H1 (cell line): ENCODE data around the gene FAU. TPM values are rescaled to one million over a fixed set of nuclear protein-coding genes. Genes with fewer than 3 reads are reported as not detected.

Experiments
- CTCF ChIA-PET: fragments of 300-600 bp; sonication (Branson Sonifier 250); formaldehyde crosslinking; loops from one replicate; lab custom pipeline; 2021; ENCODE audit not compliant: partially characterized antibody; lab: Charles Lee
- POLR2A ChIA-PET: fragments of 300-600 bp; sonication (Branson Sonifier 250); formaldehyde crosslinking; loops from one replicate; lab custom pipeline; 2021; ENCODE audit warnings: inconsistent platforms; ENCODE audit not compliant: partially characterized antibody; lab: Charles Lee
- DNase-seq, 2 experiments: peaks; one replicate each; pipeline versions ENCODE4 v3.0.0 to v3.0.0-alpha.2; 2010 to 2022; ENCODE audit warnings: low spot score in 2 of 2, low read depth in 1 of 2, mixed read lengths in 1 of 2
- FAIRE-seq: peaks from 2 replicates; lab custom pipeline; 2011; peaks lifted over from hg19 to GRCh38; lab: Jason Lieb, UNC
- H2AFZ ChIP-seq: 2 replicates; pipeline ENCODE4 v1.8.1; 2012; ENCODE audit warnings: low read length, inconsistent platforms
- H2AK5ac ChIP-seq: 2 replicates; pipeline ENCODE4 v1.6.1; 2013; ENCODE audit warnings: low read depth, low read length
- H2BK120ac ChIP-seq: replicated peaks from 2 replicates; pipeline ENCODE3; 2013; ENCODE audit warnings: low read depth, low read length, inconsistent platforms
- H2BK12ac ChIP-seq: 2 replicates; pipeline ENCODE4 v1.6.1; 2013; ENCODE audit warnings: low read depth, low read length
- H2BK15ac ChIP-seq: 2 replicates; pipeline ENCODE4 v1.6.1; 2013; ENCODE audit warnings: low read length
- H2BK20ac ChIP-seq: 2 replicates; pipeline ENCODE4 v1.6.1; 2013; ENCODE audit warnings: low read length
- H2BK5ac ChIP-seq: 2 replicates; pipeline ENCODE4 v1.6.1; 2013; ENCODE audit warnings: low read depth, low read length
- H3K14ac ChIP-seq: 2 replicates; pipeline ENCODE4 v1.6.1; 2013; ENCODE audit warnings: inconsistent platforms; ENCODE audit not compliant: insufficient read length
- H3K18ac ChIP-seq: 2 replicates; pipeline ENCODE4 v1.6.1; 2013; ENCODE audit warnings: low read length; ENCODE audit errors: extremely low read depth
- H3K23ac ChIP-seq: 2 replicates; pipeline ENCODE4 v1.6.1; 2013; ENCODE audit warnings: inconsistent platforms; ENCODE audit not compliant: insufficient read length
- H3K23me2 ChIP-seq: 2 replicates; pipeline ENCODE4 v1.6.1; 2013; ENCODE audit warnings: low read depth, low read length
- H3K27ac ChIP-seq: 2 replicates; pipeline ENCODE4 v1.6.1; 2011; ENCODE audit warnings: low read depth, low read length, inconsistent platforms
- H3K27me3 ChIP-seq, 4 experiments: replicated peaks in 1 of 4; 1 replicate in 1 of 4; 2 replicates in 3 of 4; pipeline versions ENCODE4 v1.6.1 to v1.8.1; 2011 to 2013; ENCODE audit warnings: low read length in 3 of 4, mild to moderate bottlenecking in 3 of 4, inconsistent platforms in 2 of 4, mixed read lengths in 2 of 4, moderate library complexity in 1 of 4; ENCODE audit not compliant: control insufficient read depth in 3 of 4, insufficient read depth in 3 of 4; ENCODE audit errors: extremely low read depth in 1 of 4
- H3K36me3 ChIP-seq, 4 experiments: 2 replicates each; pipeline versions ENCODE4 v1.6.1 to v1.8.1; 2011 to 2013; ENCODE audit warnings: mild to moderate bottlenecking in 4 of 4, low read length in 3 of 4, moderate library complexity in 2 of 4, control low read depth in 1 of 4, inconsistent platforms in 1 of 4; ENCODE audit not compliant: insufficient read depth in 4 of 4, control insufficient read depth in 2 of 4
- H3K4ac ChIP-seq: replicated peaks from 2 replicates; pipeline ENCODE3; 2013; ENCODE audit warnings: low read length, low read depth, mixed read lengths, inconsistent platforms; ENCODE audit not compliant: insufficient read length
- H3K4me1 ChIP-seq, 4 experiments: replicated peaks in 1 of 4; 1 replicate in 1 of 4; 2 replicates in 3 of 4; pipeline versions ENCODE4 v1.6.1 to v1.8.1; 2011 to 2013; ENCODE audit warnings: low read length in 3 of 4, inconsistent platforms in 2 of 4, mixed read lengths in 1 of 4; ENCODE audit not compliant: insufficient read depth in 4 of 4, control insufficient read depth in 3 of 4
- H3K4me2 ChIP-seq, 2 experiments: 2 replicates each; pipeline versions ENCODE4 v1.6.1 to v1.8.1; 2011 to 2013; ENCODE audit warnings: low read depth in 2 of 2, low read length in 2 of 2, control low read depth in 1 of 2, inconsistent platforms in 1 of 2, mild to moderate bottlenecking in 1 of 2; ENCODE audit not compliant: insufficient read depth in 1 of 2
- H3K4me3 ChIP-seq, 4 experiments: fragments of 200-600, 300-600 bp in 1 of 4; sonication (generic), shearing (Covaris generic), sonication (Bioruptor Twin) in 1 of 4; 2 replicates each; pipeline versions ENCODE4 v1.5.1 to v1.8.1; 2011 to 2016; ENCODE audit warnings: low read length in 4 of 4, low read depth in 3 of 4, control low read depth in 2 of 4, inconsistent platforms in 2 of 4, mild to moderate bottlenecking in 2 of 4, mixed read lengths in 1 of 4, moderate library complexity in 1 of 4; ENCODE audit not compliant: insufficient read depth in 2 of 4; ENCODE audit errors: extremely low read depth in 1 of 4
- H3K56ac ChIP-seq: replicated peaks from 2 replicates; pipeline ENCODE3; 2013; ENCODE audit warnings: low read depth, mild to moderate bottlenecking, mixed read lengths, low read length, inconsistent platforms; ENCODE audit not compliant: insufficient read length
- H3K79me1 ChIP-seq: 2 replicates; pipeline ENCODE4 v1.6.1; 2013; ENCODE audit warnings: low read depth, low read length, control low read depth
- H3K79me2 ChIP-seq, 2 experiments: 2 replicates each; pipeline versions ENCODE4 v1.6.1 to v1.8.1; 2012 to 2013; ENCODE audit warnings: low read length in 2 of 2, mild to moderate bottlenecking in 2 of 2, inconsistent platforms in 1 of 2; ENCODE audit not compliant: insufficient read depth in 2 of 2, control insufficient read depth in 1 of 2
- H3K9ac ChIP-seq, 4 experiments: replicated peaks in 1 of 4; 1 replicate in 1 of 4; 2 replicates in 3 of 4; pipeline versions ENCODE4 v1.6.1 to v1.8.1; 2011 to 2013; ENCODE audit warnings: low read depth in 3 of 4, low read length in 3 of 4, control low read depth in 2 of 4, mild to moderate bottlenecking in 2 of 4, moderate library complexity in 2 of 4, inconsistent platforms in 1 of 4; ENCODE audit errors: extremely low read depth in 1 of 4
- H3K9me3 ChIP-seq, 2 experiments: 2 replicates each; pipeline versions ENCODE4 v1.6.1 to v1.8.1; 2012 to 2013; ENCODE audit warnings: mild to moderate bottlenecking in 2 of 2, moderate library complexity in 2 of 2, control low read depth in 1 of 2, inconsistent platforms in 1 of 2, low read depth in 1 of 2, low read length in 1 of 2, mixed read lengths in 1 of 2; ENCODE audit not compliant: insufficient read depth in 2 of 2
- H4K20me1 ChIP-seq, 2 experiments: replicated peaks in 1 of 2; 2 replicates each; pipeline versions ENCODE3 to v1.8.1; 2011 to 2013; ENCODE audit warnings: inconsistent platforms in 2 of 2, low read length in 2 of 2, mild to moderate bottlenecking in 1 of 2; ENCODE audit not compliant: insufficient read depth in 2 of 2, control insufficient read depth in 1 of 2
- H4K5ac ChIP-seq: 2 replicates; pipeline ENCODE4 v1.6.1; 2013; ENCODE audit warnings: low read length, low read depth, mixed read lengths, inconsistent platforms; ENCODE audit not compliant: insufficient read length
- H4K8ac ChIP-seq: 2 replicates; pipeline ENCODE4 v1.8.0; 2013; ENCODE audit warnings: mild to moderate bottlenecking, moderate library complexity, low read length, inconsistent platforms; ENCODE audit not compliant: insufficient read depth; ENCODE audit errors: extremely low read depth
- H4K91ac ChIP-seq: replicated peaks from 2 replicates; pipeline ENCODE3; 2013; ENCODE audit warnings: low read length, mixed read lengths, inconsistent platforms; ENCODE audit not compliant: insufficient read length
- BACH1 ChIP-seq: IDR thresholded peaks from 2 replicates; pipeline ENCODE4 v1.6.1; 2012; ENCODE audit warnings: low read length, improper control_type of control experiment
- KDM5A ChIP-seq: fragments of 200-600 bp; IDR thresholded peaks from 2 replicates; pipeline ENCODE4 v1.7.1; 2012; ENCODE audit warnings: mild to moderate bottlenecking, low read length, inconsistent platforms, mixed read lengths
- MAFK ChIP-seq: IDR thresholded peaks from 2 replicates; pipeline ENCODE4 v1.6.1; 2012; ENCODE audit warnings: low read depth, mild to moderate bottlenecking, improper control_type of control experiment, low read length
- RBBP5 ChIP-seq: IDR thresholded peaks from 2 replicates; pipeline ENCODE4 v1.7.1; 2012; ENCODE audit warnings: low read depth, mild to moderate bottlenecking, inconsistent platforms, low read length, moderate library complexity, borderline replicate concordance
- whole genome bisulfite sequencing, 2 experiments: shearing (Covaris generic) in 1 of 2; methylation state at CpG; one replicate each; pipeline versions ENCODE4 v1.1.6 to v1.1.7; 2013 to 2015; ENCODE audit warnings: low lambda C conversion rate in 2 of 2, mixed read lengths in 2 of 2, inconsistent platforms in 1 of 2, low coverage in 1 of 2, missing lambda C conversion rate in 1 of 2; ENCODE audit not compliant: insufficient replicate concordance in 2 of 2, insufficient coverage in 1 of 2, insufficient read length in 1 of 2; ENCODE audit errors: extremely low coverage in 1 of 2, missing lambda C conversion rate in 1 of 2; 5-methylcytosine and 5-hydroxymethylcytosine counted together
- polyA plus RNA-seq, 7 experiments: library from polyadenylated mRNA; depleted of rRNA in 3 of 7; stranded (reverse) in 5 of 7; unstranded in 2 of 7; fragments of >200 nt in 5 of 7; fragments of 200-250 nt in 2 of 7; gene quantifications; 1 replicate in 5 of 7; 2 replicates in 1 of 7; 4 replicates in 1 of 7; pipeline versions ENCODE4 v1.2.1 to v1.2.3, GENCODE V29; 2011 to 2013; ENCODE audit warnings: missing spikeins in 2 of 7, mixed read lengths in 2 of 7
- total RNA-seq: library from RNA; stranded (reverse); fragmentation: NEBNext Ultra II Directional; extraction: Animal tissue kit (Norgen Biotek cat#: 25700); gene quantifications from 2 replicates; pipeline ENCODE4 v1.2.1, GENCODE V29; 2021

The FAU gene
- total and polyA plus RNA-seq, 2 of the 8 experiments (the other 6 are each of a cell fraction or from before 2014, with no cell fraction given) = 826 to 896 TPM

- Histone ChIP-seq H3K36me3 (peaks cover 11 to 35% (median 18%) of the 10 kb centered on the region in 4 experiments), H3K27me3 (no peaks in the 10 kb centered on the region), H3K23ac (no peak overlapping the region), H3K4me1 (peaks cover 2 to 15% (median 10%) of the 10 kb centered on the region in 4 experiments), H3K4me2 (no peak overlapping the region; a peak in 1 of 4 replicates), H2BK5ac (no peak overlapping the region), H3K9me3 (no peaks in the 10 kb centered on the region), H3K79me2 (peaks cover 6 to 32% of the 10 kb centered on the region in 2 experiments), H2BK20ac (no peak overlapping the region), H4K8ac (peak overlapping the region; percentile 7; the same call in 1 of the 2 replicates), H3K14ac (no peak overlapping the region), H4K20me1 (peaks cover 4 to 6% of the 10 kb centered on the region in 2 experiments), H4K5ac (no peak overlapping the region), H4K91ac (no peak overlapping the region), H3K56ac (no peak overlapping the region), H3K9ac (no peak overlapping the region), H3K4ac (no peak overlapping the region), H2AK5ac (no peak overlapping the region), H3K79me1 (peaks cover 16% of the 10 kb centered on the region), H2BK120ac (no peak overlapping the region), H3K18ac (no peak overlapping the region), H3K23me2 (peaks cover 8% of the 10 kb centered on the region; the same call in 1 of the 2 replicates), H3K4me3 (no peak overlapping the region), H2BK15ac (no peak overlapping the region), H2BK12ac (no peak overlapping the region), H2AFZ (no peak overlapping the region), H3K27ac (no peak overlapping the region)
- 88% methylated on average over 18 of the region's 18 CpGs; no CpG with 5 or more reads in 1 of the 2 experiments for WGBS, 2 experiments
- FAIRE-seq (no peak), DNase-seq (no peak)
- ChIA-PET POLR2A (interaction anchor here (0.7 to 17.4 kb wide), 25 partner anchors 9 to 483 kb away, joined by 3 to 305 read pairs (median 5); partner anchors contain the start of genes ARL2, CAPN1, CDCA5 and MALAT1), CTCF (interaction anchor here (0.6 to 2.2 kb wide), 13 partner anchors 9 to 144 kb away, joined by 3 to 12 read pairs (median 3); partner anchors contain the start of gene POLA2)
- TF ChIP-seq KDM5A (no peak), MAFK (no peak), RBBP5 (no peak), BACH1 (no peak)
Observed at GRCh38 chr11:65118097-65118837, 3.7 kb downstream of the FAU start.
